A673 (cell line): Measurements from ENCODE around the gene IARS2.

Experiments used
- EZH2 ChIP-seq: fragments of 200-600 bp; sonication (generic); IDR thresholded peaks from 2 replicates; pipeline ENCODE4 v1.6.1; 2017; ENCODE audit warnings: borderline replicate concordance, low read depth, mild to moderate bottlenecking, mixed read lengths, antibody characterized with exemption, low read length; ENCODE audit not compliant: poor library complexity, severe bottlenecking
- TF ChIP-seq, protein P1 (sequence below): fragments of 300-800, 200-600 bp; sonication (generic); conservative IDR thresholded peaks from 2 replicates; pipeline ENCODE4 v1.5.1; 2017; ENCODE audit warnings: low read depth, mild to moderate bottlenecking, antibody characterized with exemption, low read length, moderate library complexity, mixed read lengths

- TF ChIP-seq, protein P1, sequence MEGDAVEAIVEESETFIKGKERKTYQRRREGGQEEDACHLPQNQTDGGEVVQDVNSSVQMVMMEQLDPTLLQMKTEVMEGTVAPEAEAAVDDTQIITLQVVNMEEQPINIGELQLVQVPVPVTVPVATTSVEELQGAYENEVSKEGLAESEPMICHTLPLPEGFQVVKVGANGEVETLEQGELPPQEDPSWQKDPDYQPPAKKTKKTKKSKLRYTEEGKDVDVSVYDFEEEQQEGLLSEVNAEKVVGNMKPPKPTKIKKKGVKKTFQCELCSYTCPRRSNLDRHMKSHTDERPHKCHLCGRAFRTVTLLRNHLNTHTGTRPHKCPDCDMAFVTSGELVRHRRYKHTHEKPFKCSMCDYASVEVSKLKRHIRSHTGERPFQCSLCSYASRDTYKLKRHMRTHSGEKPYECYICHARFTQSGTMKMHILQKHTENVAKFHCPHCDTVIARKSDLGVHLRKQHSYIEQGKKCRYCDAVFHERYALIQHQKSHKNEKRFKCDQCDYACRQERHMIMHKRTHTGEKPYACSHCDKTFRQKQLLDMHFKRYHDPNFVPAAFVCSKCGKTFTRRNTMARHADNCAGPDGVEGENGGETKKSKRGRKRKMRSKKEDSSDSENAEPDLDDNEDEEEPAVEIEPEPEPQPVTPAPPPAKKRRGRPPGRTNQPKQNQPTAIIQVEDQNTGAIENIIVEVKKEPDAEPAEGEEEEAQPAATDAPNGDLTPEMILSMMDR: no peak
- no peak for TF ChIP-seq EZH2
These were observed 94.6 kb downstream of the IARS2 start for GRCh38 chr1:220188538-220188937.
